Astrocyte of the spinal cord (primary cell): Measurements from ENCODE around the gene STXBP1.

Experiments
- DNase-seq: peaks from one replicate; pipeline ENCODE4 v3.0.0; 2011; ENCODE audit warnings: low read depth, low spot score
- H3K4me3 ChIP-seq: 2 replicates; pipeline ENCODE4 v1.5.1; 2011; ENCODE audit warnings: low read depth, mild to moderate bottlenecking, low read length, moderate library complexity
- in situ Hi-C: cut with HindIII; loops from 2 replicates; pipeline ENCODE4 v1.10.0; 2017; ENCODE audit warnings: low sequenced_read_pairs
- TF ChIP-seq, protein P1 (sequence below): IDR thresholded peaks from 2 replicates; pipeline ENCODE4 v1.5.1; 2012; ENCODE audit warnings: low read depth, mild to moderate bottlenecking, low read length, inconsistent platforms

Gene STXBP1

GRCh38 chr9:127652733-127653132 is 40.7 kb downstream of the STXBP1 start:
- in situ Hi-C loops: no loop called here
- DNase-seq: no peak
- H3K4me3 ChIP-seq: no peak overlapping the region
- TF ChIP-seq, protein P1, sequence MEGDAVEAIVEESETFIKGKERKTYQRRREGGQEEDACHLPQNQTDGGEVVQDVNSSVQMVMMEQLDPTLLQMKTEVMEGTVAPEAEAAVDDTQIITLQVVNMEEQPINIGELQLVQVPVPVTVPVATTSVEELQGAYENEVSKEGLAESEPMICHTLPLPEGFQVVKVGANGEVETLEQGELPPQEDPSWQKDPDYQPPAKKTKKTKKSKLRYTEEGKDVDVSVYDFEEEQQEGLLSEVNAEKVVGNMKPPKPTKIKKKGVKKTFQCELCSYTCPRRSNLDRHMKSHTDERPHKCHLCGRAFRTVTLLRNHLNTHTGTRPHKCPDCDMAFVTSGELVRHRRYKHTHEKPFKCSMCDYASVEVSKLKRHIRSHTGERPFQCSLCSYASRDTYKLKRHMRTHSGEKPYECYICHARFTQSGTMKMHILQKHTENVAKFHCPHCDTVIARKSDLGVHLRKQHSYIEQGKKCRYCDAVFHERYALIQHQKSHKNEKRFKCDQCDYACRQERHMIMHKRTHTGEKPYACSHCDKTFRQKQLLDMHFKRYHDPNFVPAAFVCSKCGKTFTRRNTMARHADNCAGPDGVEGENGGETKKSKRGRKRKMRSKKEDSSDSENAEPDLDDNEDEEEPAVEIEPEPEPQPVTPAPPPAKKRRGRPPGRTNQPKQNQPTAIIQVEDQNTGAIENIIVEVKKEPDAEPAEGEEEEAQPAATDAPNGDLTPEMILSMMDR: no peak

DNA sequence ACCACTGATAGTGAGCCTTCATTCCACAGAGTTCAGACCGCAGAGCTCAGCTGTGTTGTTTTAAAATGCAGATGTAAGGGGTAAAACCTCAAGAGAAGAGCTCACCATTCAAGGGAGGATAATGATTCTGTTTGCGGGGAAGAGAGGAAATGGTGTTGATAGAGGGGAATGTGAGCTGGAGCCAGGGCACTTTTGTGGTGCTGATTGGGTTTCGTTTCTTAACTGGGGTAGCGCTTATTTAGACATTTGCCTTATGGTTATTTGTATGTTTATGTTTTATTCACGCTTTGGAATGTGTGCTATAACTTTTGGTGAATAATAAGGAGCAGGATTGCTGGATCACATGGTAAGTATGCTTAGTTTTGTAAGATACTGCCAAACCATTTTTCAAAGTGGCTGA is 42.5 kb downstream of the STXBP1 start:
- TF ChIP-seq, protein P1: no peak
- in situ Hi-C loops: no loop called here
- H3K4me3 ChIP-seq: no peak overlapping the region
- DNase-seq: no peak

DNA sequence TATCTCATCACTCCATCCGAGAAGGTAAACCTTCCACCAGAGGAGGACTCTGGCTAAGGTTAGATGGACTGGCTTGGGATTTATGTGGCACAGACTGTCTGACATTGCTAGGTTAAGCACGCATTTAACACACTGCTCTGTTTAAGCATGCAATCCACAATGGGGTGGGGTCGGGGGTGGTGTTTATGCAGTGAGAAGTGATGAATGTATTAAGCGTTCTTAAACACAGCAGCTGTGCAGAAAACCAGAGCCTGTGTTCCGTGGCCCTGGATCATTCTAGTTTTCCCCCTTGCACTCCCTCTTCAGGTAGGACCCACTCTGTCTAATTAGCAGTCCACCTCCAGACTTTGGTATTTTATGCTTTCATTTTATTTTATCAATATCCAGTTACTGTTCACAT is 46.4 kb downstream of the STXBP1 start:
- in situ Hi-C loops: no loop called here
- DNase-seq: no peak
- H3K4me3 ChIP-seq: no peak overlapping the region
- TF ChIP-seq, protein P1: no peak

GRCh38 chr9:127660886-127661741 is 49.0 kb downstream of the STXBP1 start:
- TF ChIP-seq, protein P1: no peak
- H3K4me3 ChIP-seq: no peak overlapping the region
- DNase-seq: no peak
- in situ Hi-C loops: no loop called here

DNA sequence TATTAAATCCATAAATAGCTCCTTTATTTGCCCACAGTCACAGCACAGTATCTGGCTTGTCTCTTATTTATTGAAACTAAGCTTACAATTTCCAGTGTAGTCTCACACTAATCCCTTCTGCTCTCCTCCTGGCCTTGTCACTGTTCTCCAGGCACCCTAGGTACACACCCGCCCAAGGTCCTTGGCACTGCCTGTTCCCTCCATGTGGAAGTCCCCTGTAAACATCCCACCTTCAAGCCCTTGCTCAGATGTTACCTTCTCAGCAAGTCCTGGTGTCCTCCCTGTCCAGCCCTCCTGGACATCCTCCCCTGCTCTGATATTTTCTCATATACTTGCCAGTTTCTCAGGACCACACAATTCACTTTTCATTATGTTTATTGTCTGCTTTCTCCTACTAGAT is 50.5 kb downstream of the STXBP1 start:
- in situ Hi-C loops: no loop called here
- DNase-seq: no peak
- H3K4me3 ChIP-seq: no peak overlapping the region
- TF ChIP-seq, protein P1: no peak

DNA sequence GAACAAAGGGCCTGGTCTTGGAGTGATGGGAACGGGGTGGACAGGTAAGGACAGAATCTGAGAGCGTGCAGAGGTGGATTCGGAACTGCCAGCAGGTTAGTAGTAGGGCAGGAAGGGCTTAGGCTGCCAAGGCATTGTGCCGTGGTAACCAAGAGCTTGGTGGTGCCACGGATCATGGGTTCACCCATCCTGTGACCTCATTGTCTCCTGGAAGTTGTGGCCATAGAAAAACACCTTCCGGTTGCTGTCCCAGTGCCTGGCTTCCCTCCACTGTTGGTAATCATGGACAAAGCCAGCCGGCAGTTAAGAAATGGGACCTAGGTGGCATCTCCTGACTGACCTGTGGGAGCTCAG is 52.2 kb downstream of the STXBP1 start:
- TF ChIP-seq, protein P1: no peak
- DNase-seq: no peak
- no peak overlapping the region for H3K4me3 ChIP-seq
- in situ Hi-C loops: no loop called here
